Keratinocyte (primary cell): Measurements from ENCODE around the gene TMEM253. TPM values are rescaled to one million over a fixed set of nuclear protein-coding genes. Genes with fewer than 3 reads are reported as not detected.

Source experiments
- DNase-seq: peaks from one replicate; pipeline ENCODE4 v3.0.0-alpha.2; 2011; ENCODE audit warnings: low read depth, missing footprints, low spot score
- FAIRE-seq: peaks from 2 replicates; lab custom pipeline; 2011; peaks lifted over from hg19 to GRCh38; lab: Jason Lieb, UNC
- H2AFZ ChIP-seq: 2 replicates; pipeline ENCODE4 v1.6.0; 2012; ENCODE audit warnings: low read length, control low read depth, inconsistent platforms; ENCODE audit not compliant: control insufficient read depth
- H3K27ac ChIP-seq: 2 replicates; pipeline ENCODE4 v1.5.1; 2011; ENCODE audit warnings: low read length; ENCODE audit not compliant: control insufficient read depth, insufficient read depth
- H3K27me3 ChIP-seq: 3 replicates; pipeline ENCODE4 v1.6.0; 2011; ENCODE audit warnings: low read length; ENCODE audit not compliant: control insufficient read depth, insufficient read depth; ENCODE audit errors: extremely low read depth
- H3K36me3 ChIP-seq, 2 experiments: 2 replicates in 1 of 2; 3 replicates in 1 of 2; pipeline ENCODE4 v1.5.1; 2011; ENCODE audit warnings: low read length in 2 of 2, mild to moderate bottlenecking in 1 of 2; ENCODE audit not compliant: control insufficient read depth in 2 of 2, insufficient read depth in 2 of 2; ENCODE audit errors: extremely low read depth in 1 of 2
- H3K4me1 ChIP-seq: 3 replicates; pipeline ENCODE4 v1.5.1; 2011; ENCODE audit warnings: low read length; ENCODE audit not compliant: control insufficient read depth, insufficient read depth; ENCODE audit errors: extremely low read depth
- H3K4me2 ChIP-seq: 3 replicates; pipeline ENCODE4 v1.6.0; 2011; ENCODE audit warnings: low read depth, low read length; ENCODE audit not compliant: control insufficient read depth, insufficient read depth; ENCODE audit errors: extremely low read depth
- H3K4me3 ChIP-seq, 3 experiments: fragments of 200-600 bp in 1 of 3; sonication (generic) in 1 of 3; 2 replicates in 2 of 3; 3 replicates in 1 of 3; pipeline ENCODE4 v1.5.1; 2011 to 2016; ENCODE audit warnings: low read length in 3 of 3, mild to moderate bottlenecking in 3 of 3, control low read depth in 2 of 3, inconsistent platforms in 1 of 3, low read depth in 1 of 3, mixed read lengths in 1 of 3, mixed run types in 1 of 3, moderate library complexity in 1 of 3; ENCODE audit not compliant: control insufficient read depth in 2 of 3, insufficient read depth in 2 of 3; ENCODE audit errors: extremely low read depth in 1 of 3
- H3K79me2 ChIP-seq: 2 replicates; pipeline ENCODE4 v1.6.0; 2012; ENCODE audit warnings: low read length; ENCODE audit not compliant: control insufficient read depth, insufficient read depth
- H3K9ac ChIP-seq: 3 replicates; pipeline ENCODE4 v1.6.0; 2011; ENCODE audit warnings: low read length; ENCODE audit not compliant: control insufficient read depth, insufficient read depth; ENCODE audit errors: extremely low read depth
- H3K9me1 ChIP-seq: 3 replicates; pipeline ENCODE4 v1.6.0; 2011; ENCODE audit warnings: low read length; ENCODE audit not compliant: control insufficient read depth, insufficient read depth; ENCODE audit errors: extremely low read depth
- H3K9me3 ChIP-seq: 2 replicates; pipeline ENCODE4 v1.5.1; 2012; ENCODE audit warnings: low read depth, low read length; ENCODE audit not compliant: control insufficient read depth
- H4K20me1 ChIP-seq: 3 replicates; pipeline ENCODE4 v1.6.0; 2011; ENCODE audit warnings: low read length; ENCODE audit not compliant: control insufficient read depth, insufficient read depth; ENCODE audit errors: extremely low read depth
- EZH2 ChIP-seq: IDR thresholded peaks from one replicate; pipeline ENCODE4 v1.6.1; 2012; ENCODE audit warnings: inconsistent platforms, mild to moderate bottlenecking, low read length, moderate library complexity
- dilution Hi-C: fragments of 300-500 bp; cut with MboI; formaldehyde crosslinking; loops from one replicate; pipeline ENCODE4 v1.7.0; 2020; ENCODE audit warnings: low sequenced_read_pairs; ENCODE audit not compliant: extremely low pct_ligation_motif_present
- polyA plus RNA-seq, 5 experiments: library from polyadenylated mRNA; depleted of rRNA in 3 of 5; stranded (reverse) in 3 of 5; stranded (forward) in 1 of 5; unstranded in 1 of 5; fragments of >200 nt; gene quantifications; 1 replicate in 1 of 5; 2 replicates in 3 of 5; 3 replicates in 1 of 5; pipeline versions ENCODE4 v1.2.1 to v1.2.3, GENCODE V29; 2011 to 2012; ENCODE audit warnings: missing spikeins in 2 of 5, low read depth in 1 of 5, low replicate concordance in 1 of 5
- TF ChIP-seq, protein P1 (sequence below), 3 experiments: IDR thresholded peaks in 1 of 3; conservative IDR thresholded peaks in 1 of 3; optimal IDR thresholded peaks in 1 of 3; 2 replicates in 2 of 3; 3 replicates in 1 of 3; pipeline versions ENCODE3 to v1.5.1; 2011; ENCODE audit warnings: low read length in 3 of 3, mild to moderate bottlenecking in 3 of 3, moderate library complexity in 2 of 3, control low read depth in 1 of 3, inconsistent platforms in 1 of 3; ENCODE audit not compliant: insufficient read depth in 2 of 3; ENCODE audit errors: extremely low read depth in 1 of 3

The TMEM253 gene
- polyA plus RNA-seq, 1 donor (not counting 4 experiments of a cell fraction or from before 2014, with no cell fraction given): 1.1 TPM

DNA sequence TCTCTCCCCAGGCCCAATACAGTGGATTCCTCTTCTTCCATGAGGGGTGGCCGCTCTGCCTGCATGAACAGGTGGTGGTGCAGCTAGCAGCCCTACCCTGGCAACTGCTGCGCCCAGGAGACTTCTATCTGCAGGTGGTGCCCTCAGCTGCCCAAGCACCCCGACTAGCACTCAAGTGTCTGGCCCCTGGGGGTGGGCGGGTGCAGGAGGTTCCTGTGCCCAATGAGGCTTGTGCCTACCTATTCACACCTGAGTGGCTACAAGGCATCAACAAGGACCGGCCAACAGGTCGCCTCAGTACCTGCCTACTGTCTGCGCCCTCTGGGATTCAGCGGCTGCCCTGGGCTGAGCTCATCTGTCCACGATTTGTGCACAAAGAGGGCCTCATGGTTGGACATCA is 26.9 kb upstream of the TMEM253 start:
- H3K4me2 ChIP-seq: no peak overlapping the region
- H3K4me1 ChIP-seq: peaks cover 18% of the 10 kb centered on the region
- no peaks in the 10 kb centered on the region for H3K79me2 ChIP-seq
- dilution Hi-C loops: no loop called here
- no peak overlapping the region for H2AFZ ChIP-seq
- no peaks in the 10 kb centered on the region for H3K9me1 ChIP-seq
- peaks cover 10% of the 10 kb centered on the region for H3K27me3 ChIP-seq
- no peak overlapping the region for H3K27ac ChIP-seq
- H3K9me3 ChIP-seq: no peaks in the 10 kb centered on the region
- no peak for FAIRE-seq
- no peak overlapping the region for H3K4me3 ChIP-seq
- no peaks in the 10 kb centered on the region for H4K20me1 ChIP-seq
- DNase-seq: no peak
- H3K36me3 ChIP-seq: peaks cover 4 to 8% of the 10 kb centered on the region in 2 experiments
- TF ChIP-seq, protein P1, sequence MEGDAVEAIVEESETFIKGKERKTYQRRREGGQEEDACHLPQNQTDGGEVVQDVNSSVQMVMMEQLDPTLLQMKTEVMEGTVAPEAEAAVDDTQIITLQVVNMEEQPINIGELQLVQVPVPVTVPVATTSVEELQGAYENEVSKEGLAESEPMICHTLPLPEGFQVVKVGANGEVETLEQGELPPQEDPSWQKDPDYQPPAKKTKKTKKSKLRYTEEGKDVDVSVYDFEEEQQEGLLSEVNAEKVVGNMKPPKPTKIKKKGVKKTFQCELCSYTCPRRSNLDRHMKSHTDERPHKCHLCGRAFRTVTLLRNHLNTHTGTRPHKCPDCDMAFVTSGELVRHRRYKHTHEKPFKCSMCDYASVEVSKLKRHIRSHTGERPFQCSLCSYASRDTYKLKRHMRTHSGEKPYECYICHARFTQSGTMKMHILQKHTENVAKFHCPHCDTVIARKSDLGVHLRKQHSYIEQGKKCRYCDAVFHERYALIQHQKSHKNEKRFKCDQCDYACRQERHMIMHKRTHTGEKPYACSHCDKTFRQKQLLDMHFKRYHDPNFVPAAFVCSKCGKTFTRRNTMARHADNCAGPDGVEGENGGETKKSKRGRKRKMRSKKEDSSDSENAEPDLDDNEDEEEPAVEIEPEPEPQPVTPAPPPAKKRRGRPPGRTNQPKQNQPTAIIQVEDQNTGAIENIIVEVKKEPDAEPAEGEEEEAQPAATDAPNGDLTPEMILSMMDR (optimal IDR thresholded peaks at IDR 0.05 in 1 of 3, IDR thresholded peaks at IDR 0.05 in 1 of 3, conservative IDR thresholded peaks at IDR 0.05 in 1 of 3; ENCODE audit: extremely low read depth in 1 of 3, insufficient read depth in 2 of 3, low read length in 3 of 3): no peak
- no peak for TF ChIP-seq EZH2
- no peak overlapping the region for H3K9ac ChIP-seq

DNA sequence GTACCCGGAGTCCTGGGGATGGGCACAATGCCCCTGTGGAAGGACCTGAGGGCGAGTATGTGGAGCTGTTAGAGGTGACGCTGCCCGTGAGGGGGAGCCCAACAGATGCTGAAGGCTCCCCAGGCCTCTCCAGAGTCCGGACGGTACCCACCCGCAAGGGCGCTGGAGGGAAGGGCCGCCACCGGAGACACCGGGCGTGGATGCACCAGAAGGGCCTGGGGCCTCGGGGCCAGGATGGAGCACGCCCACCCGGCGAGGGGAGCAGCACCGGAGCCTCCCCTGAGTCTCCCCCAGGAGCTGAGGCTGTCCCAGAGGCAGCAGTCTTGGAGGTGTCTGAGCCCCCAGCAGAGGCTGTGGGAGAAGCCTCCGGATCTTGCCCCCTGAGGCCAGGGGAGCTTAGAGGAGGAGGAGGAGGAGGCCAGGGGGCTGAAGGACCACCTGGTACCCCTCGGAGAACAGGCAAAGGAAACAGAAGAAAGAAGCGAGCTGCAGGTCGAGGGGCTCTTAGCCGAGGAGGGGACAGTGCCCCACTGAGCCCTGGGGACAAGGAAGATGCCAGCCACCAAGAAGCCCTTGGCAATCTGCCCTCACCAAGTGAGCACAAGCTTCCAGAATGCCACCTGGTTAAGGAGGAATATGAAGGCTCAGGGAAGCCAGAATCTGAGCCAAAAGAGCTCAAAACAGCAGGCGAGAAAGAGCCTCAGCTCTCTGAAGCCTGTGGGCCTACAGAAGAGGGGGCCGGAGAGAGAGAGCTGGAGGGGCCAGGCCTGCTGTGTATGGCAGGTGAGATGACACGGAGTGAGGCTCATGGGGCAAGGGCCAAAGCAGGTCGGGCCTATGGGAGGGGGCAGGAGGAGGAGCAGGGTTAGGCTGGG is 26.2 kb upstream of the TMEM253 start:
- TF ChIP-seq, protein P1 (optimal IDR thresholded peaks at IDR 0.05 in 1 of 3, IDR thresholded peaks at IDR 0.05 in 1 of 3, conservative IDR thresholded peaks at IDR 0.05 in 1 of 3; ENCODE audit: extremely low read depth in 1 of 3, insufficient read depth in 2 of 3, low read length in 3 of 3): no peak
- TF ChIP-seq EZH2: no peak
- Histone ChIP-seq H3K36me3 (peaks cover 4 to 8% of the 10 kb centered on the region in 2 experiments), H3K4me1 (peaks cover 16% of the 10 kb centered on the region), H3K27me3 (peaks cover 3% of the 10 kb centered on the region), H3K4me3 (no peak overlapping the region), H4K20me1 (no peaks in the 10 kb centered on the region), H3K79me2 (no peaks in the 10 kb centered on the region), H3K9me1 (no peaks in the 10 kb centered on the region), H3K9ac (no peak overlapping the region), H3K27ac (no peak overlapping the region), H3K4me2 (no peak overlapping the region), H3K9me3 (no peaks in the 10 kb centered on the region), H2AFZ (no peak overlapping the region)
- DNase-seq (no peak), FAIRE-seq (no peak)
- dilution Hi-C loops: no loop called here
